IgD-negative memory B cell (primary cell): ENCODE results near the gene TIMM9. TPM values are rescaled to one million over a fixed set of nuclear protein-coding genes. Genes with fewer than 3 reads are reported as not detected.
"Not testable (repeated sequence)": the region's sequence is repeated elsewhere in the genome, so short reads cannot be mapped to it uniquely, and the experiment has no call there.

ENCODE experiments used
- H3K27ac Mint-ChIP-seq, 3 donors: one replicate each; pipeline ENCODE4 v1.8.0; 2020 to 2022; ENCODE audit warnings: mild to moderate bottlenecking in 3 of 3, mixed read lengths in 3 of 3, moderate library complexity in 1 of 3
- H3K27me3 Mint-ChIP-seq: one replicate; pipeline ENCODE4 v1.8.0; 2021; ENCODE audit warnings: mixed read lengths
- H3K36me3 Mint-ChIP-seq: one replicate; pipeline ENCODE4 v1.8.0; 2020; ENCODE audit warnings: mild to moderate bottlenecking, mixed read lengths
- H3K4me1 Mint-ChIP-seq, 3 donors: one replicate each; pipeline ENCODE4 v1.8.0; 2020 to 2022; ENCODE audit warnings: mixed read lengths in 3 of 3, mild to moderate bottlenecking in 1 of 3
- H3K4me3 Mint-ChIP-seq, 4 donors: one replicate each; pipeline ENCODE4 v1.8.0; 2020 to 2022; ENCODE audit warnings: mild to moderate bottlenecking in 4 of 4, mixed read lengths in 4 of 4, moderate library complexity in 3 of 4
- H3K9me3 Mint-ChIP-seq, 3 donors: one replicate each; pipeline ENCODE4 v1.8.0; 2020 to 2021; ENCODE audit warnings: mixed read lengths in 3 of 3, mild to moderate bottlenecking in 1 of 3
- polyA plus RNA-seq: library from polyadenylated mRNA; unstranded; fragments of 300-500 nt; fragmentation: Illumina TruSeq; gene quantifications from one replicate; pipeline ENCODE4 v1.2.3, GENCODE V29; 2021

Gene TIMM9
- polyA plus RNA-seq, 1 donor from 2014 or later, result 76.1 TPM

GRCh38 chr14:58426670-58427280, 556 bp downstream of the TIMM9 start:
- Mint-ChIP-seq H3K36me3 (peaks cover 2% of the 10 kb centered on the region), H3K27ac (peak overlapping the region; percentile 87 to 100 (median 99)), H3K4me3 (peak overlapping the region; percentile 82 to 99 (median 94)), H3K4me1 (peaks cover 25 to 29% (median 29%) of the 10 kb centered on the region in 3 donors), H3K27me3 (peaks cover 2% of the 10 kb centered on the region), H3K9me3 (no peaks in the 10 kb centered on the region)

GRCh38 chr14:58416934-58417333, 10.4 kb downstream of the TIMM9 start:
- H3K27me3 Mint-ChIP-seq, H3K27ac Mint-ChIP-seq, H3K9me3 Mint-ChIP-seq: not testable (repeated sequence)
- Mint-ChIP-seq H3K4me3 (peak overlapping the region in 1 of 4 donors; percentile 54), H3K36me3 (peaks cover 13% of the 10 kb centered on the region), H3K4me1 (peaks cover 15 to 19% (median 17%) of the 10 kb centered on the region in 3 donors)

- Mint-ChIP-seq H3K4me1 (peaks cover 14 to 19% (median 17%) of the 10 kb centered on the region in 3 donors), H3K9me3 (no peaks in the 10 kb centered on the region), H3K36me3 (peaks cover 11% of the 10 kb centered on the region), H3K27me3 (no peaks in the 10 kb centered on the region), H3K27ac (no peak overlapping the region), H3K4me3 (no peak overlapping the region)
Measured at GRCh38 chr14:58415636-58416547, 11.4 kb downstream of the TIMM9 start.

- no peak overlapping the region for H3K4me3 Mint-ChIP-seq
- no peaks in the 10 kb centered on the region for H3K9me3 Mint-ChIP-seq
- peaks cover 11 to 19% (median 13%) of the 10 kb centered on the region in 3 donors for H3K4me1 Mint-ChIP-seq
- peaks cover 11% of the 10 kb centered on the region for H3K36me3 Mint-ChIP-seq
- H3K27me3 Mint-ChIP-seq, result no peaks in the 10 kb centered on the region
- H3K27ac Mint-ChIP-seq, result no peak overlapping the region
Measured at GRCh38 chr14:58414845-58415244, 12.5 kb downstream of the TIMM9 start.

- H3K9me3 Mint-ChIP-seq, result no peaks in the 10 kb centered on the region
- no peak overlapping the region for H3K4me3 Mint-ChIP-seq
- peaks cover 2% of the 10 kb centered on the region for H3K36me3 Mint-ChIP-seq
- H3K27ac Mint-ChIP-seq, result no peak overlapping the region
- H3K4me1 Mint-ChIP-seq, result peaks cover 0 to 1% (median 0%) of the 10 kb centered on the region in 3 donors
- no peaks in the 10 kb centered on the region for H3K27me3 Mint-ChIP-seq
Measured at GRCh38 chr14:58408681-58409215, 18.6 kb downstream of the TIMM9 start.

- no peaks in the 10 kb centered on the region for H3K36me3 Mint-ChIP-seq
- H3K27ac Mint-ChIP-seq, result no peak overlapping the region
- no peaks in the 10 kb centered on the region for H3K9me3 Mint-ChIP-seq
Measured at GRCh38 chr14:58401587-58401986, 25.7 kb downstream of the TIMM9 start.

GRCh38 chr14:58398895-58399294, 28.4 kb downstream of the TIMM9 start:
- H3K27ac Mint-ChIP-seq, result no peak overlapping the region
- H3K9me3 Mint-ChIP-seq, result no peaks in the 10 kb centered on the region
- no peak overlapping the region for H3K4me3 Mint-ChIP-seq
- peaks cover 5 to 10% (median 5%) of the 10 kb centered on the region in 3 donors for H3K4me1 Mint-ChIP-seq
- H3K36me3 Mint-ChIP-seq, result no peaks in the 10 kb centered on the region
- H3K27me3 Mint-ChIP-seq, result no peaks in the 10 kb centered on the region

More at GRCh38 chr14:58401587-58401986, 25.7 kb downstream of the TIMM9 start:
- H3K4me3 Mint-ChIP-seq, result no peak overlapping the region
- H3K4me1 Mint-ChIP-seq, result peaks cover 0 to 6% (median 2%) of the 10 kb centered on the region in 3 donors
- H3K27me3 Mint-ChIP-seq, result no peaks in the 10 kb centered on the region

- Mint-ChIP-seq H3K9me3 (no peaks in the 10 kb centered on the region), H3K4me1 (peaks cover 5 to 10% (median 5%) of the 10 kb centered on the region in 3 donors), H3K27ac (no peak overlapping the region), H3K27me3 (no peaks in the 10 kb centered on the region), H3K36me3 (no peaks in the 10 kb centered on the region), H3K4me3 (peak overlapping the region in 1 of 4 donors; percentile 68)
Measured at GRCh38 chr14:58398495-58398894, 28.8 kb downstream of the TIMM9 start.

- Mint-ChIP-seq H3K27me3 (no peaks in the 10 kb centered on the region), H3K4me3 (peak overlapping the region in 3 of 4 donors; percentile 84 to 94 (median 89)), H3K4me1 (peaks cover 5 to 10% (median 5%) of the 10 kb centered on the region in 3 donors), H3K36me3 (no peaks in the 10 kb centered on the region), H3K27ac (peak overlapping the region in 1 of 3 donors; percentile 89), H3K9me3 (no peaks in the 10 kb centered on the region)
Measured at GRCh38 chr14:58397156-58397555, 30.2 kb downstream of the TIMM9 start.

- H3K27me3 Mint-ChIP-seq, result no peaks in the 10 kb centered on the region
- peak within 1 kb of the TSS; percentile 85 to 94 (median 91) for H3K4me3 Mint-ChIP-seq
- H3K4me1 Mint-ChIP-seq, result peaks cover 5 to 10% (median 5%) of the 10 kb centered on the region in 3 donors
- peak within 1 kb of the TSS; percentile 67 to 89 (median 82) for H3K27ac Mint-ChIP-seq
- H3K36me3 Mint-ChIP-seq, result no peaks in the 10 kb centered on the region
- no peaks in the 10 kb centered on the region for H3K9me3 Mint-ChIP-seq
Measured at GRCh38 chr14:58395812-58396788, 31.2 kb downstream of the TIMM9 start, which contains the start of gene TOMM20L. TSS of gene TOMM20L (plus strand) at chr14:58395930. CDS start at chr14:58395958, 28 bp downstream.

GRCh38 chr14:58395562-58395811, 31.8 kb downstream of the TIMM9 start:
- H3K9me3 Mint-ChIP-seq, result no peaks in the 10 kb centered on the region
- peak overlapping the region; percentile 75 to 92 (median 86) for H3K4me3 Mint-ChIP-seq
- no peaks in the 10 kb centered on the region for H3K27me3 Mint-ChIP-seq
- no peaks in the 10 kb centered on the region for H3K36me3 Mint-ChIP-seq
- H3K27ac Mint-ChIP-seq, result peak overlapping the region; percentile 13 to 82 (median 67)
- peaks cover 5 to 10% (median 5%) of the 10 kb centered on the region in 3 donors for H3K4me1 Mint-ChIP-seq

- Mint-ChIP-seq H3K9me3 (peaks cover 0 to 4% (median 0%) of the 10 kb centered on the region in 3 donors), H3K36me3 (no peaks in the 10 kb centered on the region), H3K4me3 (no peak overlapping the region), H3K27me3 (no peaks in the 10 kb centered on the region), H3K4me1 (peaks cover 0 to 4% (median 0%) of the 10 kb centered on the region in 3 donors), H3K27ac (no peak overlapping the region)
Measured at GRCh38 chr14:58390830-58391229, 36.5 kb downstream of the TIMM9 start.

GRCh38 chr14:58376791-58377190, 50.5 kb downstream of the TIMM9 start:
- no peak overlapping the region for H3K27ac Mint-ChIP-seq
- H3K4me3 Mint-ChIP-seq, result no peak overlapping the region
- H3K36me3 Mint-ChIP-seq, result peaks cover 5% of the 10 kb centered on the region
- no peaks in the 10 kb centered on the region for H3K27me3 Mint-ChIP-seq
- H3K4me1 Mint-ChIP-seq, result peaks cover 0 to 3% (median 2%) of the 10 kb centered on the region in 3 donors
- H3K9me3 Mint-ChIP-seq, result no peaks in the 10 kb centered on the region

- H3K4me1 Mint-ChIP-seq, result peaks cover 0 to 2% (median 0%) of the 10 kb centered on the region in 3 donors
- H3K9me3 Mint-ChIP-seq, result no peaks in the 10 kb centered on the region
- no peak overlapping the region for H3K27ac Mint-ChIP-seq
- H3K27me3 Mint-ChIP-seq, result no peaks in the 10 kb centered on the region
- peaks cover 12% of the 10 kb centered on the region for H3K36me3 Mint-ChIP-seq
- no peak overlapping the region for H3K4me3 Mint-ChIP-seq
Measured at GRCh38 chr14:58368956-58369355, 58.4 kb downstream of the TIMM9 start.
